HG03378 (cell line): ENCODE data around the gene RAPGEF3.

Source experiments
- ATAC-seq: cut with Tn5 transposase; IDR thresholded peaks from one replicate; pipeline ENCODE4 v1.9.1; 2021; ENCODE audit warnings: mild to moderate bottlenecking, moderate library complexity; ENCODE audit not compliant: unreplicated experiment

RAPGEF3 gene

DNA sequence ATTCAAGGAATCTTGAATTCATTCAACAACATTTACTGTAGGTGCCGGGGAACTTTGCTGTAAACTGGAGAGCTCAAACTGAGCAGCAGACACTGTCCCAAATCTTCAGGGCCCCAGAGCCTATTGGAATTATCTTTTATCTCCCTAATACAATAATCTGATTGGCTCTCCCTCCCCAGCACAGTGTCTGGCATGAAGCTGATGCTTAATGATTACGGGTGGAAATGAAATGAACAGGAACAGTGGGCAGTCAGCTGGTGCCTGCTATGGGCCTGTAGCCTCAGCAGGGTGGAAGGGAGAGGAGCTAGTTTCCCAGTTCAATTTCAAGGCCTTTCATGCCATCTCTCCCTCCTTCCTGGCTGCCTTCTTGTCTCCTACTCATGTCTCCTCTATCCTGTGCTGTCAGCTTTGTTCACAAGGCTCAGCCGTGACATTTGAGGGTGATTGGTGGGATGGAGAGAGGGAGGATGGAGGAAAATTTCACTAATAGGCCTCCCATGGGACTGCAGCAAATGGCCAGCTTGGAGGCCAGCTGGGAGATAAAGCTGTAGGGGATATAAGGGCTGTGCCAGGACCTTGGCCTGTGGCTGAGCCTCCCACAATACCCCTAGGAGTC is 4.3 kb upstream of the RAPGEF3 start:
- no peak for ATAC-seq

DNA sequence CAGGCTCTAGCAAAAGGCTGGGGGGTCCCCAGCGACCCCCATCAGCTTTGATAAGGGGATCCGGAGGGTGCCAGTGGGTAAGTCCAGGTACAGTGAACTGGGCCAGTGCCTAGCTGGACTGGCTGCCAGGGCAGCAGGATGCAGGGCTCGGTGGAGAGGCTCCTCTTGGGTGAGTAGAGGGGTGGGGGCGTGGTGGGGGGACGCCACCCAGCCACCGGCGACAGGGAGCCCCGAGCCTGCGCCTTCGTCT is 171 bp downstream of the RAPGEF3 start:
- no peak for ATAC-seq

DNA sequence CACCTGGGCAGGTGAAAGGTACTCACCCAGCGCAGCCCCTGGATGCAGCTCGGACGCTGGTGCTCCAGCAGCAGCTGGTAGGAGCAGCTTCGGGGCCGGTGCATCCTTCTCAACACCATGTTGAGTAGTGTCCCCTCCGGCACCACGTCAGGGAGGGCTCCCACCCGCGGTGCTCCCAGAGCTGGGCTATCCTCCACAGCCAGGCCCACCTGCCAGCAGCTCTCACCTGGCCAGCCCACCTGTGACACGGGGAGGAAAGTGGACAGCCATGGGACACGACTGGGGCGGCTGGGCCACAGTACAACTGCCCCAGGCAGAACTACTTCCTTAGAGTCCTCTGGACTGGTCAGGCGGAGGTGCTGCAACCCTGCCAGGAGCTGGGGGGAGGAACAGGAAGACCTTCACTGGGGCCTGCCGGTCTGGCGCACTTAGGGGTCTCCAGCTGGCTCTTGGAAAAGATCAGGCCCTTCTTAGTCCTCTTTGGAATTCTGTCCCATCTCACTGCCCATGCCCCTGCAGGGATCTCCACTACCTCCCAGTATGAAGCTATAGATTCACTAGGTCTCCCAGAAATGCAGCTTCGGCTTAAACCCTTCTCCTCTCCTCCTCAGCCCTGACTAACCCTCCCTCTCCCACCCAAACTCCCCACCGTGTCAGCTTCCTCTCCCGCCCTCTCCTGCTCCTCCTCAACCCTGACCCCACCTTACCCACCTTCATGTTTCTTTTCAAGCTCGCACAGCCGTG is 668 bp downstream of the RAPGEF3 start:
- ATAC-seq, result no peak

DNA sequence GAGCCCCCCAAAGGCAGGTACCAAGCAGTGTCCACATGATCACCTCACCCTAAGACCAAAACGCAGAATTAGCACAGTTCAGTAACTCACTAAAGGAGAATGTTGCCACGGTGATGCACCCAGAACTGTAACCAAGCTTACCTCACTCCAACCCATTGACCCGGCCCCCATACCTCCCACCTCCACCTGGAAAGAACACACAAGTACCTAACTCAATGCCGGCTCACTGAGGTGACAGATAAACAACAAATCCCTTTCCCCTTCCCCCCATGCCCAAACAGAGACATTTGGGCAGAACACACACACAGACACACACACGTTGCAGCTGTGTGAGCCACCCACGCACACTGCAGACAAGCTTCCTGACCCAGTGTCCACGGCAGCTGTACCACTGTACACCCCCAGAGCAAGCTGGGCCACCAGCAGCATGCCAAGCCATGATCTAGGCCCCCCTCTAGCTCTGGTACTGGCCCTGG is 1.3 kb downstream of the RAPGEF3 start:
- no peak for ATAC-seq

DNA sequence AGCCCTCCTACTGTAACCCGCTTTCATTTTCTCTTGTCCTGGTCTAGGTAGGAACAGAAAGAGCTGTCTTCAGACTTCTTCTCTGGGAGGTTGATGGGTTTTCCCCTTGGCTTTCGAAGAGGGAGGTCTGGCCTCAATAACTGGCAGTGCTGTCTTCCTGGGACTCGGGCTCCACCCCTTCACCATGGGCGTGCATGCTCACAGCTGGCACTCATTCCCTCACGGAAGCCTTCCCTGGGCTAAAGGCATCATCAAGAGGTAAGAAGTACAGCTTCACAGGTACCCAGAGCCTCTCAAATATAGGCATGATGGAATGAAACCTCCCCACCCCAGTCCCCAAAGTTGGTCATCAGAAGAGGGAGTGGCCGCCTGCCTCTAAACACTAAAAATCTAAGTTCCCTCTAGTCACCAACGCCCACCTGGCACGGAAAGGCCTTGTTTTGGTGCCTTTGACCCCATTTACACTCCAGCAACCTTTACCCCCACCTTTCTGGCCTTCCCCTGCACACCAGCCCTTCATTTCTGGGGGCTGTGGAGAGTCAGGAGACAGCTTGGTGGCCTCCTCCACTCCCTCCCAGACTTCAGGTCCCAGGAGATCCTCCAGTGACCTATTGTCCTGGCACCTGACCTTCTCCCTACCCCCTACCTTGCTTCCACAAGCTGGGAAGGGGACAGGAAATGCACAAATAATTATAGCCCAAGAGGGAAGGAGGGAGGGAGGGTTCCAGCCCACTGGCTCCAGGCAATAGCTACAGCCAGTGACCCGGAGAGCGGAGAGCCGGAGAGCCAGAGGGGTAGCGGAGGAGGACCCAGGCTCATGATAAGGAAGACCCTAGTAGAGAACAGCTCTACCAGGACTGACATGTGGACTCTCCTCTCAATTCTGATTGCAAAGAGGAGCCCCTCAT is 2.8 kb downstream of the RAPGEF3 start:
- peak; percentile 86 for ATAC-seq

DNA sequence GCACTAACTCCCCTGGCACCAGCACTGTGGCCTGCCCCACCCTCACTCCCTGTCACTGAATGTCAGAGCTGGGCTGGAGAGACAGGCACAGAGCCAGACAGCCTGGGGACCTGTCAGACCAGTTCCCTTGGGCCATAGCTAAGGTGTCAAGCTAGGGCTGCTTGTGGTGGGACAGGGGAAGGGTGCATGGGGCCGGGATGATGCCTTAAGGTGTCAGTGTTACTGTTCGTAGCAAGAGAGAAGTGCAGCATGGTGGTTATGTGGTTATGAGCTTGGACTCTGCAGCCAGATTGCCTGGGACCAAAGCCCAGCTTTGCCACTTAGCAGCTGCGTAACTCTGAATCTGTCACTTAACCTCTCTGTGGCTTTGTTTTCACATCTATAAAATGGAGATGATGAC is 3.8 kb downstream of the RAPGEF3 start:
- no peak for ATAC-seq

DNA sequence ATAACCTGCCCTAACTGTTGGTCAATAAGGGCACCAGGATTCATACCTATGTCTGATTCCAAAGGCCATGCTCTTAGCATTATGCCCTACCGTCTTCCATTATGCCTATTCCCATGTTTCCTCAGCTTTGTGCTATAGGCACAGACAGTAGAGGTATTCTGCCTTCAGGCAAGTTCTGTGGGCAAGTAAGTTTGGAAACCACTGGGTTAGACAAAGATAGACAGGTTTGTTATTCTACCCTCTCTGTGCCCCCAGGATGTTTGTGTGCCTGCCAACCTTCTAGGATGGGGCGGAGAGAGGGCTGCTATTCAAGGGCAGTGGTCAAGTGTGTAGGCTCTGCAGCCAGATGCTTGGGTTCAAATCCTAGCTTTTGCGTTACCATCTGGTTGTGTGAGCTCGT is 4.6 kb downstream of the RAPGEF3 start:
- ATAC-seq, result no peak

DNA sequence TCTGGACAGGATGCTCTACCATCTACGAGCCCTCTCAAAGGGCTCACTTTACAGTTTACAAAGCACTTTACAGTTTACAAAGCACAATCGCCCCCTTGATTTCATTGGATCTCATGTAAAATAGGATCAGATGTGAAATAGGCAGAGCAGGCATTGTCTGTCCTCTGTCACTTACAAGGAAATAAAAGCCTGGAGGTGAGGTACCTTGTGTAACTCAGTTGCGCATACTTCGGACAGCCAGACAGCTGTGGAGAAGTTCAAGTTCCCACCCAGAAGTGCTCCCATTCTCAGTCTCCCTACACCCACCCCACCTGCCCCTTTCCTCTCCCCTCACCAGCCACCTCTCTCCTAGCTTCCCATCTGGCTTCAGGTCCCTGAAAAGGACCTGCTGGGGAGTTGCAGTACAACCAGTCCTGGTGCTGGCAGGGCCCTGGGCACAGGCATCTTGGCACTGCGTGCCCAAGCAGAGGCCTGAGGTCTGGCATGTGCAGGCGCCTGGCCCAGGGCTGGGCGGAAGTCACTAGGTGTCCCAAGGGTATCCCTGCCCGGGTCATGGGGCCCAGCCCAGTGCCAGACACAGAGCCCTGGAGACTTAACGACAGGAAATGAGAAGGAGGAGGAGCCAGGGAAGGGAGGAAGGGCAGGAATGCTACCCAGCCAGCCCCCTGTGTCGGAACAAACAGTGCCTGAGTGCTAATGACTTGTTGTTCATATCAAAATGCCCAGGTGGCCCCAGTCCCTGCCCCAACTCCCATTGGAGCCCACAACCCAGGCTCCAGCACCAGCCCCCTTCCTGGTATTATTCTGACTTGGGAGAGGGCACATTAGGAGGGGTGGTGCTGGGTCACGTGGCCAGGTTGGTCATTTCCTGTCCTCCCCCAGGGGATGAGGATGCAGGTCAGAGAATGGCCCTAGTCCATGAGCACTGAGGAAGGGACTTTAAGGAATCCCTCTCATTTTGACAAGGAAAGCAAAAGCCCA is 5.4 kb downstream of the RAPGEF3 start:
- no peak for ATAC-seq

DNA sequence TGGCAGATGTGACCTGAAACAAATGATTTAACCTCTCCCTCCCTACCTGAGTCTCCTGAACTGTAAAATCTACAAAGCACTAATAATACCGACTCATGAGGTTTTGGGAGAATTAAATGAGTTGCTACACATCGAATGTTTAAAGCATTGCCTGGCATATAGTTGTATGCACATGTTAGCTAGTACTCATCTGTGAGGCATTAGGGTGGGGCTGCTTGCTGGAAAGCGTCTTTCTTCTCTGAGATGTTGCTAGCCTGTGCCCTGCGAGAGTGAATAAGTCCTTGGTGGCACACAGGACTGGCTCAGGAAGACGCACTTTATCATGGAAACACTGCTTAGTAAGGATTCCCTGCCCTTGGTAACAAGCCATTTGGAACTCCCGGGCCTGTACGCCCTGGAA is 6.1 kb downstream of the RAPGEF3 start:
- ATAC-seq, result no peak

DNA sequence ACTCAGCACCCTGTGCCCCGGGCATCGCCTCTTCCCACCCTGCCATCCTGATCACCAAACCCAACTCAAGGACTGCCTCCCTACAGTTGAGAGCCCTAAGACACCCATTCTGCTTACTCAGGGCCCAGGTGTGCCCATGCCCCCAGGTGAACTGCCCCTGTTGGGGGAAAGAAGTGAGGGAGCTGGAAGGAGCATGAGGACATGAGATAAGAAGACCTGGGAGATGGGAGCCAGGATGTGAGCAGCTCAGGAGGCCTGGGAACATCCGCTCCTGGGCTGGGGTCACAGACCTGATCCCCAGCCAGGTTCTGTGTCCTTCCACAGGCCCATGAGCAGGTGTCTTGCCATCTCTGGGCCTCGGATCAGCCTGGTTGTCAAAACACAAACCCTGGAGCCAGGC is 6.6 kb downstream of the RAPGEF3 start:
- ATAC-seq, result no peak

DNA sequence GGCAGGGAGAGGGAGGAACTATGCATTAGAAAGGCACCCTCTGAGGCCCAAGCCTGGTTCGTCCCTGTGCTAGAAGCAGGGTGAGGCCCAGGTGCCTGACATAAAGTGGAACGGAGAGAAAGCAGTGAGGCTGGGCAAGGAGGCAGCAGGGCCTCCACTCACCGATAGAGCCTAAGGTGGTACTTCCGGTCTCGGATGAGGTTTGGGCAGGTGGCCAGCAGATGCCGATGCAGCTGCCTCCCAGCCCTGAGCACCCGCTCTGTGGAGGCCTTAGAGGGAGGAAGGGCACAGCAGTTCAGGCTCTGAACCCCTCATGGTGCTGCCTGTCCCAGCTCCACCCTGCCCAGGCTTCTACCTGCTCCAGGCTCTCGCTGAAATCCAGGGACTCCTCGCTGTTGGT is 7.1 kb downstream of the RAPGEF3 start:
- ATAC-seq, result no peak

DNA sequence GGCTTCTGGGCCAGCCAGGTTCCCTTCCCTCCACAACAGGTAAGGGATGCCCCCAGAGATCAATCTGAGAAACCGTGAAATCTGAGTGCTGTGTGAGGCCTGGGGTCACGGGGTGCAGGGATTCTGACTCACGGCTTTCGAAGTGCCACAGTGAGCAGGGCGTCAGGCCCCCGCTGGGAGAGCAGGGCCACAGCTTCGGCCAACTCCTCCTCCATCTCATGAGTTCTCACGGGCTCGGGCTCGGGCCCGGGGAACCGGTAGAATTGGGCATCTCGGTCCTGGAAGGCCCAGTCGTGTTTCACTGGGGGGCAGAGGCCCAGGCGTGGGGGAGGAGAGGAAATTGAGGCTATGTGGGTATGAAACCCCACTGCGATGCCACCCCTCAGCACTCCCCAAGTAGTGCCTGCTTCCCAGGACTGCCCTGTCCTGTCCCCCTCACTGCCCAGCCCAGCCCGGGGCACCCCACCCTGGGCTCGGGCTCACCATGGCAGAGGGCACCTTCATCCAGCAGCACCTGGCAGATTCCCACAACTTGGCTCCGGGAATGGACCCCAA is 7.7 kb downstream of the RAPGEF3 start:
- ATAC-seq, result no peak

DNA sequence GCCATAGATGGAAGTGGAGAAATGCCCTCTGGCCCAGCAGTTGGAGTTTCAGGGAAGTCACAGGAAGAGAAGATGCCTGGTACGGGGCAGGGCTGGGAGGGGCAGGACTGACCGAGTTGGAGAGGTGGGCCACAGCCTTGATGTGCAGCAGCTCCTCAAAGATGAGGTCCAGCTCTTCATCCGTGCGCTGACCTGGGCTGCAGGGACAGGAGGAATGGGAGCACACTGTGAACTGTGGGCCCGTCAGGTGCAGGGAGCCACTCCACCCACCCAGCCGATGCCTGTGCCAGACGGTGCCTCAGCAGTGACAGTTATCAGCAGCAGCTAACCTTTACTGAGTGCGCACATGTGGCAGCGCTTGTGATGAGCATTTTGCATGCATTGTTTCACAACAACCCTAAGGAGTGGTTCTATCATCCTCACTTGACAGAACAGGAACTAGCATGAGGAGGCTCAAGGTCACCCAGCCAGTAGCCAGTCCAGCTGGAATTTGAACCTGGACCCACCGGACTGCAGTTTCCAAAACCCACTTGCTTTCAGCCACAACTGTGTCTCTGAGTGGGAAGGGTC is 8.4 kb downstream of the RAPGEF3 start:
- no peak for ATAC-seq

DNA sequence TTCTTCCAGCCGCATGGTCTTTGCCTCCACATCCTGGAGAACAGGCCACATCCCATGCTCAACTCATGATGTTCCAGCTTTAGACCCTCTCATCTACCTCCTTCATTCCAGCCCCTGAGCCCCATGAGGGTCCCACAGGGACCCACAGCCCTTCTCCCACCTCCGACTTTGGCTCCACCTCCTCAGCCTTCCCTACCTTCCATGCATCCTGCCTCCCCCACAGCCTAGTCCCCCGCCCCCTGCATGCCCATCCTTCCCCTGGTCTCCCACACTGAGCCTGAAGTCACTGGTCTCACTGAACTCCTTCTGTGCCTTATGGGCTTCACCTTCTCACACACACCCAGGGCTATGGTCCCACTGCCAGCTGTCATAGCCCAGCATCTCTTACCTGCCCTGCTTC is 9.8 kb downstream of the RAPGEF3 start:
- no peak for ATAC-seq

DNA sequence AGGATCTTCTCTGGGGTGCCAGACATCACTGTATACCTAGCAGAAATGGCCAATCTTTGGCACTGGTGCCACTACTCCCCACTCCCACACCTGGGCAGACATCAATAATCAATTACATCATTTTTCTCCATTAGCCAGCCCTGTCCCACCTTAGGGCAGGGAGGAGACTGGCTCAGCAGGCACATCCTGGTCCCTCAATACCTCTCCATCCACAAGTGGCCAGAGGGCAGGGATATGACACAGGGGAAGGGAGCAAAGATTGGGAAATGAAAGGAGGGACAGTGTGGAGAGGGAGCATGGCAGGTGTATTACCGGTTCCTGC is 10.2 kb downstream of the RAPGEF3 start:
- ATAC-seq, result no peak

DNA sequence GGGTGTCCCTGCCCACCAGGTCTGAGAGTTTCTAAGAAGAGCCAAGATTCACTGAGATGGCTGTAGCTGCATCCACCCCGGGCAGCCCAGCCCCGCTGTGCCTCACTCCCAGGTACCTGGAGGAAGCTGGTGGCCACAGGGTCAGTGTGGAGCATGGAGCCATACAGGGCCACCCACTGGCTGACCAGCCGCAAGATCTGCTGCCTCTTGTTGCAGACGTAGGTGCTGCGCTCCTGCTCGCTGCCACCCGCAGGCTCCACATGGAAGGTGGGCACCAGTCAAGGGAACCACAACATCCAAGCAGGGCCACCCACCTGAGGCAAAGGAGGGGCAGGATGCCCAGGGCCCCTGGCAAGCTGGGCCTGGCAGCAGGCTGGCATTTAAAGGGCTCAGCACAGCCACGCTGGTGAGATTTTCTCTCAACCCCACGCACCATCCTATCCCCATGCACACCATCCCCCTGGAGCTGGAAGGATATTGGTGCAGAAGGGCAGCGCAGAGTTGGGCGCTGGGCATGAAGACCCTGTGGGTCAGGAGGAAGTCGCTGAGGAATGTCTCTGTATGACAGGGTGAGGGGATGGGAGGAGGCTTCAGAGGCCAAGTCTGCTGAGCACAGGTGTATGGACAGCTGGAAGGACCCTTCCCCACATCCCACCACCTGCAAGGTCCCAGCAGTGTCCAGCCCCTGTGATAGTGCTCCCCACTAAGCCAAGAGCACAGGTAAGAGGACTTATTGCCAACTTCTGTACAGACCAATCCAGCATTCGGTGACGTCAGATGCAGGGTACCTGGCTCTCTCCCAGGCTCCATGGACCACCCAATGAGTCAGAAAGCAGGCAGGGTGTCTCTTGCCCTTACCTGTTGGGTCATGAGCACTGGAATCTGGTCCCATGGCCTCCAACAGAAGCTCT is 10.8 kb downstream of the RAPGEF3 start:
- no peak for ATAC-seq

DNA sequence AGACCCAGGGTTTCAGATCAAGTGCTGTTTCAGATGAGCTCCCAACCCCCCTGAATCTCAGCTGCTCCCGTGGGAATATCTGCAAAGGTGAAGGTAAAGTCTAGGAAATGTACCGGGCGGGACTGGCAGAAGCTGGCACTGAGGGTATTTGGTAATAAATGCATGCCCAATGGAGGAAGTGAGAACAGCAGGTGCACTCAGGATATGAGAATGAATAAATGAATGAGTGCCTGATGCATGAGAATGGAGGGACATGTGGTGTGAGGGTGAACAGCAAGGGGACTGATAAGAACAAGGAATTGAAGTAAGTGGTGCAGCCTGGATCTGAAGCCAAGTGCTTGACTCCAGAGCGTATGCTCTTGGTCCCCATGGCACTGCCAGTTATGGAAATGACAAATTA is 11.6 kb downstream of the RAPGEF3 start:
- peak; percentile 42 for ATAC-seq

DNA sequence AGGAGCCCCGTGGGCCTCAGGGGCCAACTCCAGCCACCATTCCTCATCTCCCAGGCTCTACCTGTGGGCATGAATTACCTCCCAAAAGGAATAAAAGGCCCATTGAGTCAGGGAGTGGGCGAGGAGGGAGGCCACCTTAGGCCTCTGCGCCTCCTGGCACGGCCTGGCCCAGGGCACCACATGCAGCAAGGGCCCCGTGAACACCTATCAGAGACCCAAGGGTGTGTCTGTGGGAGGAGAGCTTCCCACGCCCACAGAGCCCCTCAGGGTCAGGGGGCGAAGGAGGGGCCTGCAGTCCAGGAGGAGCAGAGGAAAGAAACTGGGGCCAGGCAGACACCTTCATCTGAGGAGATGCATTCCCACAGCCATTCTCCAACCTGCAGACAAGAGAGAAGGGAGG is 12.2 kb downstream of the RAPGEF3 start:
- no peak for ATAC-seq

DNA sequence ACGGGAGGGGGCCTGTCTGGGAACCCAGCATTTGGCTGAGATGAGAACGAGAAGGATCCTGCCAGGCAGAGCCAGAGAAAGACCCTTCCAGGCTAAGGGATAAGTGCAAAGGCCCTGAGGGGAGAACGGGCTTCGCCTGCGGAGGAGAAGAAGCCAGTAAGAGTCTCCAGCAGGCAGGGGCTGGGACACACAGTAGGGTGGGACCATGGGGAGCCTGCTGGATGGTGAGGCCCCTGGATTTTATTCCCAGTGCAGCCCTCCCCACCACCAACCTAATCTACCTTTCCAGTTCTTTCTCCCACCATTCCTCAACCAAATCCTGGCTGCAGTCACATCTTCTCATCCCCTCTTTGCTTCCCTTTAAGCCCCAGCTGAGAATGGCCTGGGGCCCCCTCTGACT is 12.6 kb downstream of the RAPGEF3 start:
- no peak for ATAC-seq
